D721Med (cell line): ENCODE measurements around the gene PREX1.
"Not testable (repeated sequence)": the region's sequence is repeated elsewhere in the genome, so short reads cannot be mapped to it uniquely, and the experiment has no call there.

Experiments
- DNase-seq: peaks from one replicate; pipeline ENCODE4 v3.0.0; 2011; ENCODE audit warnings: low spot score; ENCODE audit not compliant: insufficient read length
- FAIRE-seq: peaks from 2 replicates; lab custom pipeline; 2011; peaks lifted over from hg19 to GRCh38; lab: Jason Lieb, UNC
- CTCF ChIP-seq: IDR thresholded peaks from 2 replicates; pipeline ENCODE4 v1.5.1; 2012; ENCODE audit warnings: mild to moderate bottlenecking, control low read depth; ENCODE audit not compliant: insufficient read depth; ENCODE audit errors: missing control alignments

The PREX1 gene

DNA sequence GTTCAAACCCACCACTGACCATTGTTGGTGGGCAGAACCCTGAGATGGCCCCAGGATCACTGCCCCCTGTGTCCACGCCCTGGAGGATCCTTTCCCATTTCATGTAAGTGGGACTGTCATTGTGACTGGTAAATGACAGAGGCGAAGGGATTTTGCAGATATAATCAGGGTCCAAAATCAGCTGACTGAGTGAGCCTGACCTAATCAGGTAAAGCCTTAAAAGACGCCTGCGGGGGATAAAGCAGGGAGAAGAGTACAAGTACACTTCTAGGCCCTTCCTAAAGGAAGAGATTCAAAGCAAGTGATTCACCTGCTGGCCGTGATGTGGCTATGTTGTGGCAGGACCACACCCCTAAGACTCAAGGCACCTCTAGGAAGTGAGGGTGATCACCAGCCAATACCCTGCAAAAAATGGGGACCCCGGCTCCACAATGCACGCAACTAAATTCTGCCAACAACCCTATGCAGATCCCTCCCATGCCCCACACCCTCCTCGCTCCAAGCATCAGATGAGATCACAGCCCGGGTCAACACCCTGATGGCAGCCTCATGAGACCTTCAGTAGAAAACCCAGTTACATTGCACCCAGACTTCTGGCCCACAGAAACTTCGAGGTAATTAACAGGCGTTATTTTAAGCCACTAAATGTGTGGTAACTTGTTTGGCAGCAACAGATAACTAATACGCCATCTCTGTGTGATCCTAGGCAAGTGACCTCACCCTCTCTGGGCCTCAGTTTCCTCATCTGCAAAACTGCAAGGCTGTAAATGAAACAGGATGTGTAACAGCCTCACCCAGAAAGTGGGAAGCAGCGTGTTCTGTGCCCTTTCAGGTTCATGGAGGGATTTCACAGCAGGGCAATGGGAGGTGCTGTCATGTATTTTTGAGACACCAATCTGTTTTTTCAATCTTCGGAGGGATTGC, 11.3 kb downstream of the PREX1 start:
- no peak for DNase-seq
- FAIRE-seq, result no peak
- no peak for TF ChIP-seq CTCF

- no peak for DNase-seq
- no peak for TF ChIP-seq CTCF
- FAIRE-seq, result no peak
Measured at GRCh38 chr20:48815537-48815936, 12.3 kb downstream of the PREX1 start.

DNA sequence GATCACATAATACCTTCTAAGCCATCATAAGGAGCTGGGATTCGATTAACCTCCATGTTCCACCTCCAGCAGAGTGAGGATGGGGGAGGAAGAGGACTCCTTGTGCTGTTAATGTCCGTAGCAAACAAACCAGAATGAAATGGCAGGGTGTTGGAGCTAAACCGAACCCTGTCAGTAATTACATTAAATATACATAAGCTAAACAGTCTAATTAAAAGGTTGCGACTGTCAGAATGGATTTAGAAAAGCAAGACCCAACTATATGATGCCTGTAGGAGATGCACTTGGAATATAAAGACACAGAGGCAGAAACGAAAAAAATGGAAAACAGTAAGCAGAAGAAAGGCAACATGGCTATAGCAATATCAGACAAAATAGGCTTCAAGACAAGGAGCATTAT, 13.2 kb downstream of the PREX1 start:
- no peak for FAIRE-seq
- DNase-seq, result no peak
- TF ChIP-seq CTCF, result no peak

- no peak for TF ChIP-seq CTCF
- FAIRE-seq, result no peak
- no peak for DNase-seq
Measured at GRCh38 chr20:48813930-48814546, 13.8 kb downstream of the PREX1 start.

- FAIRE-seq (no peak), DNase-seq (no peak)
- TF ChIP-seq CTCF, result no peak
Measured at GRCh38 chr20:48813446-48813747, 14.4 kb downstream of the PREX1 start.

DNA sequence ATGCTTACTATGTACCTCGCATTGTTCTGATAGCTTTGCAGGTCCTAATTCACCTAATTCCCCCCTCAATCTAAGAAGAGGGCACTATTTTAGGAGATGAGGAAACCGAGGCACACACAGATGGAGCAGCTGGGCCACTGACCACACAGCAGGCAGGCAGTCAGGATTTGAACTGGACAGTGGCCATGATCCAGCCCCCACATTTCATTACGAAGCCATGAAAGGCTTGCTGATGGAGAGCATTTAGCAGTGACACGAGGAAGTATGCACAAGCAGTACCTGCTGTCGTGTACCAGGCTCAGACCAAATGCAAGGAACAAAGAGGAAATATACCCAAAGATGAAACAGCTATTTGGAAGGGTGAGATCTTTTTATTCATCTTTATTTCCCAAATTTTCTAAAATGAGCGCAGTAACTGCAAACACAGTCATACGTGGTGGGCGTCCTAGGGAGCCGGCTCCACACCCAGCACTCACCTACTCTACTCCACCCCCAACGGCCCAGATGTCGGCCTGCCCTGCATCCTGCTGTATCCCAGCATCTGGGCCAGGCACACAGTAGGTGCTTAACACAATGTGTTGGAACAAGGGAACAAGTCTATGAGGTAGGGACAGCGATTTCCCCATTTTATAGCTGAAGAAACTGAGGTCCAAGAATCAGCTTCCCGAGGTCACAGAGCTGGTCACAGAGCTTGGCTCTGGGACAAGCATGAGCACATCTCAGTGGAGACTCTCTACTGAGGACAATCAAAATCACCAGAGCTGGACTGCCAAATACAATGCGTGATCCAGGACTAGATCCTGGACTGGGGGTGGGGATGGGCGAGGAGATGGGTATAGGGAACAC, 15.0 kb downstream of the PREX1 start:
- FAIRE-seq (no peak), DNase-seq (no peak)
- no peak for TF ChIP-seq CTCF

DNA sequence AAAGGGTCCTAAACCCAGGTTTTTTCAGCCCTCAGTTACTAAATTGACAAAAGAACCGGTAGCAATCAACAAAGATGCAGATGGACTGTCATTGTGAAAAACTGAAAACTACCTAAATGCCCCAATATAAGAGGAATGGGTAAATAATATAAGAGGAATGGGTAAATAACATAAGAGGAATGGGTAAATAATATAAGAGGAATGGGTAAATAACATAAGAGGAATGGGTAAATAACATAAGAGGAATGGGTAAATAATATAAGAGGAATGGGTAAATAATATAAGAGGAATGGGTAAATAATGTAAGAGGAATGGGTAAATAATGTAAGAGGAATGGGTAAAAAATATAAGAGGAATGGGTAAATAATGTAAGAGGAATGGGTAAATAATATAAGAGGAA, 15.7 kb downstream of the PREX1 start:
- not testable (repeated sequence) for DNase-seq, FAIRE-seq
